HG02938 (cell line): ENCODE data around the gene DPF1.

ENCODE experiments used
- ATAC-seq: cut with Tn5 transposase; IDR thresholded peaks from one replicate; pipeline ENCODE4 v1.9.1; 2021; ENCODE audit warnings: mild to moderate bottlenecking, moderate library complexity; ENCODE audit not compliant: unreplicated experiment

The DPF1 gene

GRCh38 chr19:38168637-38169036 lies 55.4 kb downstream of the DPF1 start:
- ATAC-seq = no peak

- no peak for ATAC-seq
These were observed 58.7 kb downstream of the DPF1 start for GRCh38 chr19:38165335-38165734.

DNA sequence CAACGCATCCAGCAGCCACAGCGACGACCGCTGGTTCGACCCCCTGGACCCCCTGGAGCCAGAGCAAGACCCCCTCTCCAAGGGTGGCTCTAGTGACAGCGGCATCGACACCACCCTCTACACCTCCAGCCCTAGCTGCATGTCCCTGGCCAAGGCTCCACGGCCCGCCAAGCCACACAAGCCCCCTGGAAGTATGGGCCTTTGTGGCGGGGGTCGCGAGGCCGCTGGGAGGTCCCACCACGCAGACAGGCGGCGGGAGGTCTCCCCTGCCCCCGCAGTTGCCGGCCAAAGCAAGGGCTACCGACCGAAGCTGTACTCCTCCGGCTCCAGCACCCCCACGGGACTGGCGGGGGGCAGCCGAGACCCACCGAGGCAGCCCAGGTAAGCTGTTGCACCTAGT lies 59.5 kb downstream of the DPF1 start:
- no peak for ATAC-seq

DNA sequence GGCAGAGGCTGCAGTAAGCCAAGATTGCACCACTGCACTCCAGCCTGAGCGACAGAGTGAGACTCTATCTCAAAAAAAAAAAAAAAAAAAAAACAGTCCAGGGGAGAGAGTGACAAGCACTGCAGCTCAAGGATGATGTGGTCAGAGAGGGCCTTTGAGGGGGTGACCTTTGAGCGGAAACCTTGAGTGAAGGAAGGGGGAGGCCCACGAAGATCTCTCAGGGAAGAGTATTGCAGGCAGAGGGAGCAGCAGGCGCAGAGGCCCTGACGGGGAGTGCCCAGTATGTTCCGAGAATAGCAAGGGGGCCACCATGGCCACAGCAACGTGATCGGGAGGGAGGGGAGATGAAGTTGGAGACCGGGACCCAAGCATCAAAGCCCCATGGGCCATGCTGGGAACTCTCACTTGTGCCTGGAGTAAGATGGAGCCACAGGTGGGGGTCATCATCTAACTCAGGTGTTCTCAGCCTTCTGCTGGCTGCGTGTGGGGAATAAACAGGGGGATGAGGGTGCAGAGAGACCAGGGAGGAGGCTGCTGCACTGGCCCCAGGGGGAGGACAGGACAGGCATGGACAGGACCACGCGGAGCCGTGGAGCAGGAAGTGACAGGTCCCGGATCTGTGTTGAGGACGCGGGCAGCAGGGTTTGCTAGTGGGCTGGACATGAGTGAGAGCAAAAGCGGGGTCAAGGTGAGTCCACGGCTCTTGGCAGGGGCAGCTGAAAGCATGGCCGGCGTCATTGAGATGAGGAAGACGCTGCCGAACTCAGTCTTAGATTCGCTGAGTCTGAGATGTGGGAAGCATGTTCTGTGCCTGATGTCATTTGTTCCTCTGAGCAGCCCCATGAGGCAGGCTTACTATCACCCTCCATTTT lies 60.4 kb downstream of the DPF1 start:
- no peak for ATAC-seq

- ATAC-seq = no peak
These were observed 61.4 kb downstream of the DPF1 start for GRCh38 chr19:38162632-38163031.

DNA sequence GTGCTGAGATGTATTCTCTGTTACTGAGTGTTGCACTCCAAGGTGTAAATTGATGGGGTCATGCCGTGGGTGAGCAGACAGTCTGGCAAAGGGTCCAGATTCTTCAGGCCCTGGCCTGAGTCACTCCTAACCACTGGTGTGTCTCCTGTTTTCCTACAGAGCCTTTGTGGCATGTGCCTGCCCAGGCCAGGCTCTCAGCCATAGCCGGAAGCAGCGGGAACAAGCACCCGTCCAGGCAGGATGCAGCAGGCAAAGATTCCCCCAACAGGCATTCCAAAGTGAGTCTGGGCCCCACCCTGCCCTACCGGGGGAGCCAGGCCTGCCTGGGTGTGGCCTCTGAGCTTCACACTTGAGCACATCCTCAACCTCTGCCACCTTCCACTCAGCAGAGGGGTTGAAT lies 61.9 kb downstream of the DPF1 start:
- no peak for ATAC-seq
